Measurements from ENCODE around the gene C1QL3. TPM values are rescaled to one million over a fixed set of nuclear protein-coding genes. Genes with fewer than 3 reads are reported as not detected.

Gene C1QL3
- total RNA-seq, 2 experiments from 2014 or later, result 0.07 TPM; not detected in 1

DNA sequence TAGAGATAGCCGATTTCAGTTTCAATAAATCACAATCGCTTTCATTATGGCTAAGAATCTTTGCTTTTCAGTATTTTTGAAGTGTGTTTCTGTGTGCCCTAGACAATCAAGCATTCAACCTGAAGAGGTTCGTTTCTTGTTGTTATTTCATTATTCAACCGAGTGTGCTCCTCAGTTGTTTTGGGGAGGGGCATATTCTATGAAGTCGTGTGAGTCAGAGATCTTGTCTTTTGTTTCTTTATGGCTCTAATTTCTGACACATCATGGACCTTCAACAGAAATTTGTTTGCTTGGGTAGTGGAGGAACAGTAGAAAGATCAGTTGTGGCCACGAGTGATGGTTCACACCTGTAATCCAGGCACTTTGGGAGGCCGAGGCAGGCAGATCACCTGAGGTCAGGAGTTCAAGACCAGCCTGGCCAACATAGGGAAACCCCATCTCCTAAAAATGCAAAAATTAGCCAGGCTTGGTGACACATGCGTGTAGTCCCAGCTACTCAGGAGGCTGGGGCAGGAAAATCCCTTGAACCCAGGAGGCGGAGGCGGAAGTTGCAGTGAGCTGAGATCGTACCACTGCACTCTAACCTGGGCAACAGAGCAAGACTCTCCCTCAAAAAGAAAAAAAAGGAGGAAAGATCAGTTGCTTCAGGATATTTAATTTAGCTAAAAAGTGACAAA, 38.3 kb downstream of the C1QL3 start:
- no peak overlapping the region for H3K4me3 Mint-ChIP-seq
- no peak for DNase-seq
- CTCF ChIA-PET, result interaction anchor here (1.0 kb wide), 1 partner anchor 11 kb away, joined by 3 read pairs; no protein-coding TSS in a partner anchor
- no peaks in the 10 kb centered on the region for H3K27me3 Mint-ChIP-seq (ENCODE audit: low read depth)
- peaks cover 6% of the 10 kb centered on the region for H3K4me1 Mint-ChIP-seq (ENCODE audit: low read depth)
- no peak overlapping the region for H3K27ac Mint-ChIP-seq
- intact Hi-C loops (cut with micrococcal nuclease), result no loop called here
- peaks cover 30% of the 10 kb centered on the region for H3K36me3 Mint-ChIP-seq (ENCODE audit: low read depth)
- no peaks in the 10 kb centered on the region for H3K9me3 Mint-ChIP-seq

DNA sequence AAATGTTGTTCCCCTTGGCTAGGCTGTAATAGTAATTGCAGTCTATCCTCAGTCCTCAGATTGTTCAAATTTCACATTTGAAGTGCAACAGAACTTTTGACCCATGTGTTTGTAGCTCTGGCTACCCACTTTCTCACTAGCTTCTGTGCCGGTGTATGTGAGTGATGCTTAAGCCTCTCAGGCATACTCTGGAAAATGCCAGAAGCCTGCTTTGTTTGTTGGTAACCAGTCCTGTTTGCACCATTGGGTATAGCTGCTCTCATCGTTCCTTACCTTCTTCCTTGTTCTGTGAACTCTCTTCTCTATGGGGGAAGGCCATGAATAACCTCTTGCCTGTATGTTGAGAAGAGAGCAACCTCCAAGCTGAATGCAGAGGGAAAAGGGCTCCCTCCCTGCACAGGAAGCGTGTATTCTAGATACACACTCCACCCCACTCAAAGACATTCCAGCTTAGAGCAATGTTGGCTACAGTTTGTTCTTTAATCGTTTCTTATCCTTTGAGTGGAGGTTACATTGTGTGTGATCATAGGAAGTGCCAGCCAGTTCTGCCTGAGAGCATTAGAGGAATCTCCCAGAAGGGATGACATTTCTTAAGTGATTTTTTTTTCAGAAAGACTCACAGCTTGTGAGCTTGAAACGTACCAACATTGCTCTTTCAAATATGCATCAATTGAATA, 40.5 kb downstream of the C1QL3 start:
- H3K4me1 Mint-ChIP-seq (ENCODE audit: low read depth), result peaks cover 6% of the 10 kb centered on the region
- intact Hi-C loops (cut with micrococcal nuclease), result no loop called here
- peaks cover 20% of the 10 kb centered on the region for H3K36me3 Mint-ChIP-seq (ENCODE audit: low read depth)
- CTCF ChIA-PET, result interaction anchor here (0.6 to 0.9 kb wide), 2 partner anchors 14 to 22 kb away, joined by 3 read pairs; no protein-coding TSS in a partner anchor
- no peaks in the 10 kb centered on the region for H3K27me3 Mint-ChIP-seq (ENCODE audit: low read depth)
- DNase-seq, result no peak
- no peak overlapping the region for H3K27ac Mint-ChIP-seq
- H3K4me3 Mint-ChIP-seq, result no peak overlapping the region
- no peaks in the 10 kb centered on the region for H3K9me3 Mint-ChIP-seq

DNA sequence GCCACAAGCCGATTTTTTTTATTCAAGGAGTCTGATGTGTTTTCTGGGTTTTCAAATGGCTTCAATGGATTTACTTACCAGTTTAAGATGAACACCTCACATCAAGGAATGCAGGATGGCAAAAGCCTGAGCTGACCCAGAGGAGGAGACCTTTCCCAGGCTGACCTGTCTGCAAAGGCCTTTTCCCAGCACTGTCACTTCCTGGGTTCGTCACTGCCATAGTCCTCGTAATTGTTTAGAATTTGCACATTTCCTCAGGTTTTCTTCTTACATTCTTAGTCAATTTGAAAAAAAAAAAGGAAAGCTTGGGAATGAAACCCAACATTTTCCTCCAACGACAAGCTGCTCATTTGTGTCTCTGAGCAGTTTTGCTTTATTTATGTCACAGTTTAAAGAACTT, 42.9 kb downstream of the C1QL3 start:
- peaks cover 4% of the 10 kb centered on the region for H3K4me1 Mint-ChIP-seq (ENCODE audit: low read depth)
- no peak overlapping the region for H3K4me3 Mint-ChIP-seq
- intact Hi-C loops (cut with micrococcal nuclease), result no loop called here
- H3K27me3 Mint-ChIP-seq (ENCODE audit: low read depth), result no peaks in the 10 kb centered on the region
- peaks cover 10% of the 10 kb centered on the region for H3K36me3 Mint-ChIP-seq (ENCODE audit: low read depth)
- CTCF ChIA-PET, result interaction anchor here (0.6 kb wide), 2 partner anchors 577 to 709 kb away, joined by 3 to 5 read pairs; no protein-coding TSS in a partner anchor
- no peak for DNase-seq
- H3K27ac Mint-ChIP-seq, result no peak overlapping the region
- no peaks in the 10 kb centered on the region for H3K9me3 Mint-ChIP-seq

DNA sequence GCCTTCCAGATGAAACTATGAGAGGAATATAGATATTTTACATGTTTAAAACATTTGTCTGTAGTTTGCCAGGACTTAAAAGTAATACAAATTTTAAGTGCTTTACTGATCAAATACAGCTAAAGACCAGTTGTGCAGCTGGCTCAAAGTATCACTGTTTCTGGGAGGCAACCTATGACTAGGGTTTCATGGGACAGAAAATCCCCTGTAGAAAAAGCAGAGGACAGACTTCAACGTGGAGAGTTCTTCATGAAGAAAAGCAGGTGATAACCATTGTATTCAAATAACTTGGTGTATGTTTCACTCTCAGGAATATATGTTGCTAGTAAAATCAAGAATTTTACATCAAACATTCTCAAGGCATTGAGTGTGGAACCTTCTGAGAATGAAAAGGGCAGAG, 43.9 kb downstream of the C1QL3 start:
- Mint-ChIP-seq H3K27me3 (ENCODE audit: low read depth) (no peaks in the 10 kb centered on the region), H3K36me3 (ENCODE audit: low read depth) (peaks cover 10% of the 10 kb centered on the region), H3K4me3 (no peak overlapping the region), H3K27ac (no peak overlapping the region), H3K4me1 (ENCODE audit: low read depth) (no peaks in the 10 kb centered on the region), H3K9me3 (no peaks in the 10 kb centered on the region)
- intact Hi-C loops (cut with micrococcal nuclease), result no loop called here
- no peak for DNase-seq
- CTCF ChIA-PET, result no interaction called here

DNA sequence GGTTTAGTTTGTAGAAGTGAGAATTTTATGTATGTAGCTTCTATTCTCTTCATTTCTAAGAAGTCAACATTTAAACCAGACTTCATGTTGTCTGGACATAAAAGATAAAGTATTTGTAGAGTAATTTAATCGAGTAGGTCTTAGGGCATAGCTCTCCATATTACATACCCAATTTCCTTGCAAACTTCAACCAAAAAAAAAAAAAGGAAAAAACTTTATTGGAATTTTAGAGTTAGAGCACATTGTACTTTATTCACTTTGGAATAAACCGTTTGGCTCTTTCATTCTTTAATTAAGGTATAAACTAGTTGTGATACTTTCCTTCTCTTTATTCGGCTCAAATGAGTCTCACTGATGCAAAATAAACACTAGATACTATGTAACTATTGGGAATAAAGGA, 48.9 kb downstream of the C1QL3 start:
- intact Hi-C loops (cut with micrococcal nuclease), result no loop called here
- Mint-ChIP-seq H3K27ac (no peak overlapping the region), H3K9me3 (no peaks in the 10 kb centered on the region), H3K4me3 (no peak overlapping the region), H3K36me3 (ENCODE audit: low read depth) (peaks cover 18% of the 10 kb centered on the region), H3K4me1 (ENCODE audit: low read depth) (peaks cover 18% of the 10 kb centered on the region), H3K27me3 (ENCODE audit: low read depth) (no peaks in the 10 kb centered on the region)
- DNase-seq, result no peak
- CTCF ChIA-PET, result interaction anchor here (1.2 kb wide), 1 partner anchor 304 kb away, joined by 3 read pairs; no protein-coding TSS in a partner anchor

DNA sequence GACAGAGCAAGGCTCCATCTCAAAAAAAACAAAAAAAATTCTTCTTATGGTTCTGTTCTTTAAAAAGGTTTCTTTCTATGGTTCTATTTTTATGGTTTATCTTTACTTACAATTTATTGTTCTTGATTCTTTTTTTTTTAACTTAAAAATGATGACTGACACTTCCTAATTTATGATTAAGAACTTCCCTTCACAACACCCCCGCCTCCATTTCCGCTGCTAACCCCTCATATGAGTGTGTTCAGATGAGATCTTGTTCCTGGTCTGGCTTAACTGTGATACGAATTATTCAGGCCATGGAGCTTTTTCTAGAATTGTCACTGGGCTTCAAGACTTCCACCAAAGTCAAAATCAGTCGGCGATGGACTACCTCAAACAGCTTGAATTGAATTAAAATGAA, 50.9 kb downstream of the C1QL3 start:
- intact Hi-C loops (cut with micrococcal nuclease), result no loop called here
- Mint-ChIP-seq H3K27ac (no peak overlapping the region), H3K27me3 (ENCODE audit: low read depth) (no peaks in the 10 kb centered on the region)

DNA sequence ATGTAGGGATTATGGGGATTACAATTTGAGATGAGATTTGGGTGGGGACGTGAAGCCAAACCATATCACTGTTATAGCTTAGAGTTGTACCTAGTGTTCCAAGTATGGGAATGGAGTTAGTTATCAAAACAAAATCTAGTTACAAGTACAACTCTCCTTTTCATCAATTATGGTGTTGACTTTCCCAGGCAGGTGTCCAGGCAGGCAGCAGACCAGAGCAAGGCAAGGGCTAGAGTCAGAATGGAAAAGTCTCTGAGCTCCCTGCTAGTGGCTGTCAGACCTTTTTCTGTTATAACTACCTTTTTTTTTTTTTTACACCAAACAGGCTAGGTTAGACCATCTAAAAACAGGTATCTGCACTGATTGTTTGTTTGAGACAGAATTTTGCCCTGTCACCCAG, 55.7 kb downstream of the C1QL3 start:
- CTCF ChIA-PET, result interaction anchor here (0.6 kb wide), 1 partner anchor 261 kb away, joined by 3 read pairs; no protein-coding TSS in a partner anchor
- Mint-ChIP-seq H3K27me3 (ENCODE audit: low read depth) (no peaks in the 10 kb centered on the region), H3K36me3 (ENCODE audit: low read depth) (peaks cover 39% of the 10 kb centered on the region), H3K4me1 (ENCODE audit: low read depth) (peaks cover 32% of the 10 kb centered on the region), H3K27ac (peak overlapping the region; percentile 11), H3K9me3 (peaks cover 2% of the 10 kb centered on the region), H3K4me3 (no peak overlapping the region)
- intact Hi-C loops (cut with micrococcal nuclease), result no loop called here
- DNase-seq, result no peak

More for the DNA sequence above, 50.9 kb downstream of the C1QL3 start:
- Mint-ChIP-seq H3K9me3 (no peaks in the 10 kb centered on the region), H3K36me3 (ENCODE audit: low read depth) (peaks cover 22% of the 10 kb centered on the region), H3K4me1 (ENCODE audit: low read depth) (peaks cover 23% of the 10 kb centered on the region), H3K4me3 (no peak overlapping the region)
- peak; percentile 57 for DNase-seq
- CTCF ChIA-PET, result no interaction called here

Other genes with a start within 250 kb of the C1QL3 start
- 10 to 100 TPM; 15.0 to 16.7 TPM for gene PTER, start 84.9 kb downstream of the C1QL3 start, total RNA-seq